Left renal pelvis (tissue), 4 donors: ENCODE data around the gene IPP. TPM values are rescaled to one million over a fixed set of nuclear protein-coding genes. Genes with fewer than 3 reads are reported as not detected.
"Not testable (repeated sequence)": the region's sequence is repeated elsewhere in the genome, so short reads cannot be mapped to it uniquely, and the experiment has no call there.

Source experiments
- DNase-seq, 4 donors: peaks; one replicate each; pipeline ENCODE4 v3.0.0-alpha.2; 2013; ENCODE audit warnings: low read depth in 4 of 4, low spot score in 3 of 4
- polyA plus RNA-seq, 4 donors: library from polyadenylated mRNA; unstranded; fragments of 120-200 nt; gene quantifications; one replicate each; pipeline ENCODE4 v1.2.1, GENCODE V29; 2013; ENCODE audit not compliant: insufficient read length in 4 of 4

The IPP gene
- 10 to 100 TPM; 27.4 to 32.0 (median 31.3) TPM for polyA plus RNA-seq

DNA sequence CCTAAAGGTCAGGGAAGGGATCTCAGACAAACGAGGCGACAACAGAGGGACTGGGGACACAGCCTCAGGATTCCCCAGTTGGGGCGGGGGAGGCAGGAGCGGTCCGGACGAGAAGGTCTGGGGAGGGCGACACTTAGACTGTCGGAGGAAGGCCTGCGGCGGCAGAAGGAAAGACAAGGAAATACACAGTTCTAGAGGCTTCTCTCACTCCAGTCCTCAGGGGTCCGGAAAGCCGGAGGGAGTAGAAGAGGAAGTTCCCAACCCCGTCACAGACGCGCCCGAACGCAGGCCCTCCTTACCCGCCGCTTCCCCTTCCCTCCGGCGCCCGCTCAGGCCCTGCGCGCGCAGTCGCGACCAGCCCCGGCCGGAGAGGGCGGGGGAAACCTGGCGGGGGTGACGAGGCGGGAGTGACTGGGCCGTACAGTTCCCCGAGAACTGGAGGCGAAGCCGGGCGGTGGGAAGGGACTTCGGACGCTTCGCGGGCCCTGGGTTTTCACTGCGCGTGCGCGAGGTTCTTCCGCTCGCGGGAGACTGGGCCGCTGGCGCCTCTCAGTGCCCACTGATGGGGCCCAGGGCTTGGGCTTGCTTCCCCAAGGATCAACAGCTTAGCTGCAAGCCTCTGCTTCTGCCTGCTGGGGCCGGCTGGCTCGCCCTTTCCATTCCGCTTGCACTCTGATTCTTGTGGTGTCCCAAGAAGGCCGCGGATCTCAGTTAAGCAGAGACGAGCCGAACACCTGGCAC, at the start of gene IPP:
Gene IPP (minus strand): TSS at position 356 of the 741 bp plus-strand sequence. CDS start 4,242 bp downstream, outside the sequence.
- DNase-seq, result peak; percentile 92 to 95 (median 94)

GRCh38 chr1:45796946-45797345, 46.5 kb upstream of the IPP start:
- DNase-seq, result no peak

GRCh38 chr1:45796381-45796780, 45.9 kb upstream of the IPP start:
- DNase-seq, result no peak

DNA sequence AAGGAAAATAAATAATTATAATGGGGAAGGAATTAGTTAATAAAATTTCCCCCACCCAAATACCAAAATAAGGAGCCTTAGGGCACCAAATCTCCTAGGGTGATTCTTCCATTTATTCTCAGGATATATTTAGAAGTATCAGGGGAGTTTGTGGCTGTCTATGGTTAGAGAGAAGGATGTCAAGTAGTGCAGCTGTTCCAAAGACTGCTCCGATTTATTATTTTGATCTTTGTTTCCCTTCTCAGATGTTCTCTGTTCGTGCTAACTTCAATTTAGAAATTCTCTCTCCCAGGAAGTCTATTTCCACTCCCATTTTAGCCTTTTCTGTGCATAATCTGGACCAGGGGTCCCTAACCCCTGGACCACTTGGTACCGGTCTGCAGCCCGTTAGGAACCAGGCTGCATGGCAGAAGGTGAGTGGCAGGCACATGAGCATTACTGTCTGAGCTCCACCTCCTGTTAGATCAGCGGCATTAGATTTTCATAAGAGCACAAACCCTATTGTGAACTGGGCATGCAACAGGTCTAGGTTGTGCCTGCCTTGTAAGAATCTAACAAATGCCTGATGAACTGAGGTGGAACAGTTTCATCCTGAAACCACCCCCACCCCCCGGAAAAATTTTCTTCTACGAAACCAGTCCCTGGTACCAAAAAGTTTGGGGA, 43.6 kb upstream of the IPP start:
- no peak for DNase-seq

DNA sequence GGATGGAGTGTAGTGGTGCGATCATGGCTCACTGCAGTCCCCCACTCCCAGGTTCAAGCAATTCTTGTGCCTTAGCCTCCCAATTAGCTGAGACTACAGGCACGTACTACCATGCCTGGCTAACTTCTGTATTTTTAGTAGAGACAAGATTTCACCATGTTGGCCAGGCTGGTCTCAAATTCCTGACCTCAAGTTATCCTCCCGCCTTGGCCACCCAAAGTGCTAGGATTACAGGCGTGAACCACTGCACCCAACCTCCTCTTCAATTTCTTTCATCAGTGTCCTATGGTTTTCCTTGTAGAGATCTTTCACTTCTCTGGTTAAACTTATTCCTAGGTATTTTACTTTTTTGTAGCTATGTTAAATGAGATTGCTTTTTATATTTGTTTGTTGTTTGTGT, 42.3 kb upstream of the IPP start:
- no peak for DNase-seq

DNA sequence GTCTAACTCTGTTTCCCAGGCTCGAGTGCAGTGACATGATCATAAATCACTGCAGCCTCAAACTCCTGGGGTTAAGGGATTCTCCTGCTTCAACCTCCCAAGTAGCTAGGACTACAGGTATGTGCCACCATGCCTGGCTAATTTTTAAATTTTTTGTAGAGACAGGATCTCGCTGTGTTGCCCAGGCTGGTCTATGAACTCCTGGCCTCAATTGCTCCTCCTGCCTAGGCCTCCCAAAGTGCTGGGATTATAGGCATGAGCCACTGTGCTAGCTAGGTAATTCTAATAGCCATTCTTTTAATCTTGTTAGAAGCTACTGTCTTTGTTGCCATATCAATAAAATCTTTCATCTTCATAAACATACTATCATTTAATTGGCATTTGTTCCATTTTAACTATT, 39.1 kb upstream of the IPP start:
- DNase-seq, result no peak

- no peak for DNase-seq
Observed at GRCh38 chr1:45787905-45788304, 37.5 kb upstream of the IPP start.

- DNase-seq, result no peak
Observed at GRCh38 chr1:45785583-45785982, 35.1 kb upstream of the IPP start.

GRCh38 chr1:45775794-45776193, 25.3 kb upstream of the IPP start:
- no peak for DNase-seq

GRCh38 chr1:45772971-45773370, 22.5 kb upstream of the IPP start:
- DNase-seq, result no peak

DNA sequence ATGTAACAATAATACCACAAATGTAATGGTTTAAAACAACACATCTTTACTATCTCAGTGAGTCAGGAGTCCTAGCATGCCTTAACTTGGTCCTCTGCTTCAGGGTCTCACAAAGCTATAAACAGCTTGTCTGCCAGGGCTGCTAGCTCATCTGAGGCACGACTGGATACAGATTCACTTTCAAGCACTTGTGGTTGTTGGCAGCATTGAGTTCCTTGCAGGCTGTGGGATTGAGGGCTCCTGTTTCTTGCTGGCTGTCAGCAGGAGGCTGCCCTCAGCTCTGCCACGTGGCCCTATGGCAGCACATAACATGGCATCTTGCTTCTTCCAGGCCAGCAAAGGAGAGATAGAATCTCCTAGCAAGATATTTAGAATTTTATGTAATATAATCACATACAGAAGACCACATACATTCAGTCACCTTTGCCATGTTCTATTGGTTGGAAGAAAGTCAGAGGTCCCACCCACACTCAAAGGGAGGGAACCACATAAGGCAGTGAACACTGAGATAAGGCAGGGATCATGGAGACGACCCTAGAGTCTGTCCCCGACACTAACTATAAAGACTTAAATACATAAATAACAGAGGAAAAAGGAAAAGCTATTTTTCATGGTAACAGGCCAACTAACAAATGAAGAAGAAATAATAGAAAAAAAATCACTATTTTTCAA, 18.9 kb upstream of the IPP start:
- DNase-seq, result no peak

DNA sequence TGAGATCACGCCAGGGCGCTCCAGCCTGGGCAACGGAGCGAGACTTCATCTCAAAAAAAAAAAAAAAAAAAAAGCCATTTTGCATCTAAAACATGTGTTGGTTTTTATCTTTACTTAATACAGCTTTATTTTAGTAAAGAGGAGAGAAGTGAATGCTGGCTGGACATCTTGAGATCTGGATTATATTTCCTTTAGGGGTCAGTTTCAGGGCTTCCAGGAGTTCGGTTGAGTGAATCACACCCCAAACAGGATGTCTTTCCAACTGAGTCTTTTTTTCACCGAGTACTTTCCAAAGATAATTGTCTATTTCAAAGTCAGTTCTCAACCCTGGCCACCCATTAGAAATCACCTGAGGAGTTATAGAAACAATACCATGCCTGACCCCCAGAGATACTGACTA, 16.6 kb upstream of the IPP start:
- DNase-seq, result no peak

- DNase-seq, result no peak
Observed at GRCh38 chr1:45765999-45766792, 15.7 kb upstream of the IPP start.

DNA sequence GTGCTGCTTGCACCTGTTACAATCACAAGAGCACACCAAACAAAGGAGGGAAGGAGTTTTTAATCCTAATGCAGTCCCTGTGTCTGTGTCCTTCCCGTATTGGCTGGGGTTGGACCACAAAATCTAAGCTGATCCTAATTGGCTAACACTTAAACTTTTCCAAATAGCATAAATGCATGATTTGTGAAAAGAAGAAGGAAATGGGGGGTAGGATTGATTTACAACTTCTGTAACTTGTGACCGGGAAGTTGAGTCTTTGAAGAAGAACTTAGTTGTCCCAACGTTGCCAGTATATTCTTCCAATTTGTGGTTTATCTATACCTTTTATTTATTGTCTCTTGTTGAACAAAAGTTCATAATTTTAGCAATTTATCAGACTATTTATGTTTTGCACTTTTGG, 11.8 kb upstream of the IPP start:
- DNase-seq, result no peak

GRCh38 chr1:45755697-45756096, 5.2 kb upstream of the IPP start:
- DNase-seq, result no peak

DNA sequence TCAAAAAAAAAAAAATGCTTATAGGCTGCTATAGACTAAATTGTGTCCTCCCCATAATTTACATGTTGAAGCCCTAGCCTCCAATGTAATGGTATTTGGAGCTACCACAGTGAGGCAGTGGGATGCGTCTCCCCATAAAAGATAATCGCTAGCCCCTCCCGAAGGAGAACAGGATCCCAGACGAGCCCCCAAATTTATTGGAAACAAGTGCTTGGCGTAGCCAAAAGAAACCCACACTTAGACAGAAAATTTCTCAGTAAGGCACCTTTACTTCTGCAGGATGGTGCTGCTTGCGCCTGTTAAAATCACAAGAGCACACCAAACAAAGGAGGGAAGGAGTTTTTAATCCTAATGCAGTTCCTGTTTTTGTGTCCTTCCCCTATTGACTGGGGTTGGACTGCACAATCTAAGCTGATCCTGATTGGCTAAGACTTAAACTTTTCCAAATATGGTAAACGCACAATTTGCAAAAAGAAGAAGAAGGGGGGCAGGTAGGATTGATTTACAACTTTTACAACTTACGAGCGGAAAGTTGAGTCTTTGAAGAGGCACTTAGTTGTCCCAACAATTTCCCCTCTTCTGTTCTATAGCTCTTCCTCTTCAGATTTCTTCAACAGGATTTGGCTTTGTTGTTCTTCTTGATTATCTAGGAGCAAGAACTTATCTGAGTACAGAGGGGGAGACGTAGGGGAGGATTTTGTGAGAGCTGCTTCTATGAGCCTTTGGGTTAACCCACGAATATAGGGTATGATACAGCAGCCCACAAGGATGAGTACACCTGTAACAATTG, 3.0 kb upstream of the IPP start:
- DNase-seq, result no peak

GRCh38 chr1:45752441-45753052, 2.1 kb upstream of the IPP start:
- no peak for DNase-seq

GRCh38 chr1:45752014-45752413, 1.6 kb upstream of the IPP start:
- no peak for DNase-seq

GRCh38 chr1:45751039-45751838, 786 bp upstream of the IPP start:
- not testable (repeated sequence) for DNase-seq
